GM19438 (cell line): ENCODE measurements around the gene ELMO1.

Source experiments
- ATAC-seq: cut with Tn5 transposase; IDR thresholded peaks from one replicate; pipeline ENCODE4 v1.9.1; 2021; ENCODE audit warnings: low read depth; ENCODE audit not compliant: unreplicated experiment

The ELMO1 gene

GRCh38 chr7:36910401-36910800 lies 538.3 kb downstream of the ELMO1 start:
- no peak for ATAC-seq

DNA sequence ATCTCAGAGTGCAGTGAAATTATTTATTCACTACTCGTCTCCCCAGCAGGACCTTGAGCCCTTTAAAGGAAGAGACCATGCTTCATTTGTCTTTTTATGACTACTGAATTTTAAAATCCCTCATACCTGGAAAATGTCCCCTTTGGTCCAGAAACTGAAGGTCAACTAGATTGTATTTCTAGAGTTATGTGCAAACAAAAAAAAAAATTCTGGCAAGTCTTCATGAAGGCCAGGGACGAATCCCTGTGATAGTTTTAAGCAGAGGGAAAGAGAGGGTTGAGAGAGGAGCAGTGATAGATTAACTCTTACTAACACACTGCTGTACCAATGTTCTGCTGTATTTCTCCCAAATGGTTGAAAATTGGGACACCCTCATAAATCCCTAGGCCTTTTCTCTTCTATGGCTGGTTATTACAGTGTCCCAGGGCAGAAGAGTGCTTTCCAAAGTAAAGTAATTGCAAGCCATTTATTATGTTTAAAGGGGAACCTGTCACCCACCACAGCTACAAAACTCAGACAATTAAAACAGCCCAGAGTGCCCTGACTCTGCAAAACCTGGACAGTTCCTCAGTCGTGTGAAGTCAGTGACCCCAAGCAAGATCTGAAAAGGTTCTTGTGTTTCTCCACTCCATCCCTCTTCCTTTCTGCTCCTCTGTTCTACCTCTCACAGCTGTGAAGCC lies 541.6 kb downstream of the ELMO1 start:
- ATAC-seq: no peak

GRCh38 chr7:36906448-36906847 lies 542.2 kb downstream of the ELMO1 start:
- ATAC-seq: no peak

DNA sequence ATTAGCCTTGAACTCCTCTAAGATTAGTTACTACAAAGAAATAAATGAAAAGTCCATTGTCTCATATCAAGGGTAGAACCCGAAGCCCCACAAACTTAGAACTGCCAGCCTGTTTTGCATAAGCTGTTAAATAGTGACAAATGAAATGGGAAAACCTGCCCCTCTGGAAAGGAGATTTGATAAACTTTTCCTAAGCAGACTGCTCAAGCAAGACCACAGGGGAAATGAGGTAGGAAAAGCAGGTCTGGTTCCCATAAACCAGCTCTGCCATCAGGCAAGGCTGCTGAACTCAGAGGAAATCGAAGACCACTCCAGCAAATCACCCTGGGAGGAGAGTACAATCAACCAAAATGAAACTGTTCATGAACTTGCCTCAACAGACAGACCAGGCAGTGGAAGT lies 542.8 kb downstream of the ELMO1 start:
- no peak for ATAC-seq

GRCh38 chr7:36904802-36905201 lies 543.9 kb downstream of the ELMO1 start:
- no peak for ATAC-seq

DNA sequence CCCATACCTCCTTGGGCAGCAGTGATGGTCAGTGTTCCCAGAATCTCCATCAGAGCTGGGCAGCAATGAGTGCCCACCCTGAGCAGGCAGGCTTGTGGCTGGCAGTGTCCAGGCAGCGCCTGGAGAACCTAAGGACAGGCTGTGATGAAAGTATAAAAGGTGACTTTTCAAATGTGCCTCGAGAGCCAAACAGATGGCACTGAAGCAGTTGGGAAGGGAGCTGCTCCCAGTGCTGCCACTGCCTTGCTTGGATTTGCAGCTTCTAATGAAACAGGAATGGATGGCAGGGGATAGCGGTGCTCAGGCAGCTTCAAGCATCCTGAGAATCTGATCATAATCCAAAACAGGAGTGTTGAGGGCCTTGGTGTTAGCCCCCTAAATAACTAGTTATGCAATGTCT lies 544.6 kb downstream of the ELMO1 start:
- ATAC-seq: no peak

DNA sequence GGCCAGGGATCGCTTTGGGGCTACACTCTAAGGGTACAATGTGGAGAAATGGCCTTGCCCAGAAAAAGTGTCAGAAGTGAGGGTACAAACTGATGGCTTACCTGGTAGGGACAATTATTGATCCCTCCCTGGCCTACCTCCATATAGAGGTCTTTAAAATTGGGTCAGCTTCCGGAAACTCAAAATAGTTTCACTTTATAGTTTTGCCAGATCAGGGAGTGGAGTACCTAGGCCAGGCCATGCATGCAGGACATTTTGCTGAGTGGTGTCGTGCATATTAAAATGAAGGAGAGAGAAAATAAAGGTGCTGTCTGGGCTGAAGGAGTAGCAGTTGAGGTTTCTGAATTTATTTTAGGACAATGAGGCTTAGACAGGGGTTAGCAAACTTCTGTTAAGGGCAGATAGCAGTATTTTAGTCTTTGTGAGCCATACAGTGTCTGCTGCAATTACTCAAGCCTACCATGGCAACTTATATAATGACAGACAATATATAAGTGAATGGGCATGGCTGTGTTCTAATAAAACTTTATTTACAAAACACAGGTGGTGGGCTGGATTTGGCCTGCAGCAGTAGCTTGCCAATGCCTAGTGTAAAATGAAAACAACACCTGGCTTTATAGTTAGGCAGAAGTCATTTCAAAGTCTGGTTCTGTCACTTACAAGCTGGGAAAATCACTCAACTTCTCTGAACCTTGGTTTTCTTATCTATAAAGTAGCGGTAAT lies 547.5 kb downstream of the ELMO1 start:
- no peak for ATAC-seq

DNA sequence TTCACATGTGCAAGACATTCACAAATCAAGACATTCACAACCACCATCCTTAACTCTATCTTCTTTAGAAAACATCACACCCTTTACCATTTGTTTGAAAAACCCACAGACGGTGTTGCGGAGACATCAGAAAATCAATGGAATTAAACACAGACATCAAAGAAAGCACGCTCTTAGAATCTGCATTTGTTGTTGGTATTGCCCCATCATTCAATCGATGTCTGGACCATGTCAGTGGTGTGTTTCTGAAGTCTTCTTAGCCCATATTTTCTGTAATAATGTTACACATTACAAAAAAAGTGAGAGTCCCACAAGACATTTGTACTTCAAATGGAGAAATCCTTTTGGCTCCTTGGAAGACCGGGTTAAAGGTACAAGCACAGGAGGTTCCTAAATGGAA lies 550.5 kb downstream of the ELMO1 start:
- ATAC-seq: no peak

GRCh38 chr7:36896956-36897590 lies 551.6 kb downstream of the ELMO1 start:
- ATAC-seq: no peak

DNA sequence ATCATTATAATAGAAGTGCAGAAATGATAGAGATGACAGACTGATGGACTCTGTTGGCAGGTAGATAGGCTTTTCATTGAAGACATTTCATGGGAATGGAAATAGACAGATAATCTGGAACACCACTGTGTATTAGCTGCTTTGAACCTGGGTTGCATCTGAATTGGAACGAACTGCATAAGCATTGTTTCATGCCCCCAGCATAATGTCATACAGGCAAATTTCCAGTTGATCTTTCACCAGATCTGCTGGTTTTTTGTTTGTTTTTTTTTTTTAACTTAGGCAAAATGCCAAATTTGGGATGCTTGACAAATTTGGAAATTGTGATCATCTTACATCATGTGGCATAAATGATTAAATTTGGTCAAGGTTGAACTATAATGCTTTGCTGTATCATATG lies 552.2 kb downstream of the ELMO1 start:
- no peak for ATAC-seq

GRCh38 chr7:36895192-36895591 lies 553.5 kb downstream of the ELMO1 start:
- no peak for ATAC-seq

DNA sequence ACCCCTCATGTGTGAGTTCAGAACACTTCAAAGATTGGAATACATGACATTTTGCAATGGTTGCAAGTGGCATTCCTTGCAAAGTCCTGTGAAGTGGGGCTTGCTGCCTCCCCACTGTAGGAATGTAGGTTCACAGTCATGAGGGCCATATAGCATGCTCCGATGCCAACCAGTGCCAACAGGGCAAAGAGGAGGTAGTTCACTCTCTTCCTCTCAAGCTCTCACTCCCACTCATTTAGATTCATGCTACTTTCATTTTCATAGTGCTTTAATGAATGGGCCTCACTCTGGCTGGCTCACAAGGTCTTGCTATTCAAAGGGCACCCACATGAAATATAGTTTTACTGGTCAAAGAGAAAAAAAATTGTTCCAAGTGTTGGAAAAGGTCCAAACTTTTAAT lies 554.5 kb downstream of the ELMO1 start:
- no peak for ATAC-seq

DNA sequence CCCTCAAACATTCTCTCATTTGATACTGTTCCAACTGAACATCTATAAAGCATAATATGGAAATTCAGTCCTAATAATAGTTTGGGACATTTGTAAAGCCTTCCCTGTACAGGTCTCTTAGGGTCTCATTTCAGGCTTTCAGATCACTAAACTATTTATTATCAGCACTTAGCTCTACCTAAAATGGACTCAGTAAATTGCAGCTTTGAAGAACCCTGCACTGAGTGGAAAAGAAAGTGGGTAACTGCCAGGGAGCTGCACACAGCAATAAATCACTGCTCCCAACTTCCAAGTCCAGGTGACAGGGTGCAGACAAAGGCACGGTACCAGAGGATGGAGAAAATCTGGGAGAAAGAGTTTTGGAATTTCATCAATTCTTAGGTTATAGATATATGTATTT lies 559.5 kb downstream of the ELMO1 start:
- ATAC-seq: no peak

GRCh38 chr7:36887969-36888368 lies 560.7 kb downstream of the ELMO1 start:
- no peak for ATAC-seq

DNA sequence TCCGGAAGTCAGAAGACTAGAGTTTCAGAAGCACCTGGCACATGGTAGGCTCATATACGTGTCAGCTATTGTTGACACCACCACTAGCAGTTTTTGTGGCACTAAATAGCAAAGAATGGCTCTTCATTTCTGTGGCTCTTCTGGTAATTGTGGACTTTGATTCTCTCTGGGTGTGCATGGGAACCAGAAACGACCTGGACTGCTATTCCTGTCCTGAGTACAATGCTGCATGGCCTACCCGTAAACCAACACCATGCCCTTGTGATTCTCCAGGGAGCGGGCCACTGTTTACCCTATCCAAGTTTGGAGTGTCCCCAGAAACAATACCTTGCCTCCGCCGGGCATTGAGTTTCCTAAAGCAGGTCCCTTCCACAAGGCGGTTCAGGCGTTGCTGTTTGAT lies 561.4 kb downstream of the ELMO1 start:
- ATAC-seq: no peak

- ATAC-seq: no peak
Observed at GRCh38 chr7:36884910-36885309, 563.8 kb downstream of the ELMO1 start.

DNA sequence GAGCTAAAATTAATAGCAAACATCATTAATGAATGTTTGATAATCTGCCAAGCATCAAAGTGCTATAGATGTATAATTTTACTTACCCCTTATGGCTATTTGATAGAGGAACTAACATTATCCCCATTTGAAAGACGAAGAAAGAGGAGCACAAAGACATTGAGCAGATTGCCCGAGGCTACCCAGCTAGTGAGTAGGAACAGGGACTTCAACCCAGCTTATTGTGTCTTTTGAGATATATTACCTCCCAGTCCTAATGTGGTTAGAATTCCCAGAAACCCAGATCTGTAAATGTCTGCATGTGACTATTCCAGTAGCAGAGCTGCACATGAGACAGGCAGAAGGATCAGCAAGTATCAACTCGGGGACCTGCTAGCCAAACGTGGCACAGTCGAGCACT lies 564.3 kb downstream of the ELMO1 start:
- ATAC-seq: no peak

DNA sequence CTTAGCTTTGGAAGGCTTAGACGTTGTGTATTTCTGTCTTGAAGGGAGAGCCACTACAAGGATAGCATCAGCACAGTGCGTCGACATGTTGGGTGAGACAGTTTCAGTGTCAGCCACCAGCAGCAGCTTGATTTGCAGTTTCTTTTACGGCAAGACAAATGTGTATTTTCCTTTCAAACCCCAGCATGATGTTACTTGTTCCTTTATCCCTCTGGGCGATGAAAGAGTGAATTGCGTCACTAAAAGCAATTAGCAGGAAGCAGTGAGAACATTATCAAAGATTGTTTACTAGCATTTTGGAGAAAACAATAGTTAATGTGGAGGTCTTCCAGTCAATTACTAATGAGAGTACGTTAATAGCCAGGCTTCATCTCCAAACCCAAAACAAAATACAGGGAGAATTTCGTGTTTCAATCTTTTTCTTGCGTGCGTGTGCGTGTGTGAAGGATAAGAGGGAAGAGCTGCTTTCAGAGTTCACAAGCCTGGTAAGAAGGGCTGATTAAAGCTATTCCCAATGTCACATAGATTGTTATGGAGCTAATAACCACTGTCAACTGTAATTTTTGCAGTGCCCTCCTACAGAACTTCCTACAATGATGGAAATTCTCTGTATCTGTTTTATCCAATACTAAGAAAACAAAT lies 567.3 kb downstream of the ELMO1 start:
- ATAC-seq: no peak

DNA sequence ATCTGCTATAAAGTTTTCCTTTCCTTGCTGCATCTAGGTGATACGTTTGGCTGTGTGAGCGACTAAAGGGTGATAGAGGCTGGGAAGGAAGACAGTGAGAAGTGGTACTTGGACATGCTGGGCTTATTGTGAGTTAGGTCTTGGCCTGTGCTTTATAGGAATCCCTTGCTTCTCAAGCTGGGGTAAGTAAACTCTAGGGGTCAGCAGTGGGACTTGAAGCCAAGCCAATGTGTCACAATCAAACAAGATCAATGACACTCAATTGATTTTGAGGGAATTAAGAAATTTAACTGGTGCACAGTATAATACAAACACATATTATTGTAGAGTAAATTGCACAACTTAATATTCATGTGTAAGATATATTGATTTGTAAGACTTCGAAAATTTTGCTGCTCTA lies 568.6 kb downstream of the ELMO1 start:
- no peak for ATAC-seq

DNA sequence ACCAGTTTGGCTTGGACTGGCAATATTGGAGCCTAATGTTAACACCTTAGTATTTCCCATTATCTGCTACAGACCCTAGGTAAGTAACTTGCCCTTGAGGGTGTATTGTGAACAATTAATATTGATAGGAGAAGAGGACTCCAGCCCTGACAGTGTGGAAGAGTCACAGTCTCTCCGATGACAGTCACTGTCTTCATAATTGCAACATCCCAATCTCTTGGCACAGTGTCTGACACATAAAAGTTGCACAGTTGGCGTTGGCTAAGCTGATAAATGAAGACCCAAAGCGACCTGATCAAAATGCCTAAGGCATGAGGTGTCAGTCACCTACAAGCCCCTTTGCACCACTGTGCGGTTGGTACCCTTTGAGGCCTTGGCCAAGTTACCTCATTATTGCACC lies 569.6 kb downstream of the ELMO1 start:
- no peak for ATAC-seq

- ATAC-seq: no peak
Observed at GRCh38 chr7:36878288-36878687, 570.4 kb downstream of the ELMO1 start.
